Glutamatergic neuron (in vitro differentiated cells): Measurements from ENCODE around the gene RGS2. TPM values are rescaled to one million over a fixed set of nuclear protein-coding genes. Genes with fewer than 3 reads are reported as not detected.

Experiments used
- DNase-seq: peaks from one replicate; pipeline ENCODE4 v3.0.0; 2022
- H3K27ac Mint-ChIP-seq: one replicate; pipeline ENCODE4 v1.8.0; 2020; ENCODE audit warnings: mild to moderate bottlenecking, mixed read lengths, inconsistent platforms; ENCODE audit not compliant: unreplicated experiment
- H3K27me3 Mint-ChIP-seq: one replicate; pipeline ENCODE4 v1.8.0; 2020; ENCODE audit warnings: mild to moderate bottlenecking, moderate library complexity, mixed read lengths, inconsistent platforms; ENCODE audit not compliant: unreplicated experiment
- H3K36me3 Mint-ChIP-seq: one replicate; pipeline ENCODE4 v1.8.0; 2020; ENCODE audit warnings: mild to moderate bottlenecking, mixed read lengths, inconsistent platforms; ENCODE audit not compliant: unreplicated experiment
- H3K4me1 Mint-ChIP-seq: one replicate; pipeline ENCODE4 v1.8.0; 2020; ENCODE audit warnings: mild to moderate bottlenecking, low read depth, mixed read lengths, inconsistent platforms; ENCODE audit not compliant: unreplicated experiment
- H3K4me3 Mint-ChIP-seq: one replicate; pipeline ENCODE4 v1.8.0; 2020; ENCODE audit warnings: mild to moderate bottlenecking, mixed read lengths, inconsistent platforms; ENCODE audit not compliant: unreplicated experiment
- H3K9me3 Mint-ChIP-seq: one replicate; pipeline ENCODE4 v1.8.0; 2020; ENCODE audit warnings: mild to moderate bottlenecking, moderate library complexity, mixed read lengths, inconsistent platforms; ENCODE audit not compliant: unreplicated experiment
- CTCF ChIP-seq: fragments of 200-600 bp; sonication (generic); IDR thresholded peaks from one replicate; pipeline ENCODE4 v1.5.0; 2021; ENCODE audit not compliant: partially characterized antibody, unreplicated experiment
- total RNA-seq: library from RNA; stranded (reverse); fragmentation: NEBNext Ultra II Directional; extraction: Animal tissue kit (Norgen Biotek cat#: 25700); gene quantifications from one replicate; pipeline ENCODE4 v1.2.1, GENCODE V29; 2021; ENCODE audit not compliant: unreplicated experiment

RGS2 gene
- total RNA-seq, 1 donor from 2014 or later: 33.5 TPM

DNA sequence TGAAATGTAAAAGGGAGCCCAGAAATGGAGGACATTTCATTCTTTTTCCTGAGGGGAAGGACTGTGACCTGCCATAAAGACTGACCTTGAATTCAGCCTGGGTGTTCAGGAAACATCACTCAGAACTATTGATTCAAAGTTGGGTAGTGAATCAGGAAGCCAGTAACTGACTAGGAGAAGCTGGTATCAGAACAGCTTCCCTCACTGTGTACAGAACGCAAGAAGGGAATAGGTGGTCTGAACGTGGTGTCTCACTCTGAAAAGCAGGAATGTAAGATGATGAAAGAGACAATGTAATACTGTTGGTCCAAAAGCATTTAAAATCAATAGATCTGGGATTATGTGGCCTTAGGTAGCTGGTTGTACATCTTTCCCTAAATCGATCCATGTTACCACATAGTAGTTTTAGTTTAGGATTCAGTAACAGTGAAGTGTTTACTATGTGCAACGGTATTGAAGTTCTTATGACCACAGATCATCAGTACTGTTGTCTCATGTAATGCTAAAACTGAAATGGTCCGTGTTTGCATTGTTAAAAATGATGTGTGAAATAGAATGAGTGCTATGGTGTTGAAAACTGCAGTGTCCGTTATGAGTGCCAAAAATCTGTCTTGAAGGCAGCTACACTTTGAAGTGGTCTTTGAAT lies 2.9 kb downstream of the RGS2 start:
- peak overlapping the region; percentile 43 for H3K4me3 Mint-ChIP-seq
- H3K27me3 Mint-ChIP-seq: peaks cover 11% of the 10 kb centered on the region
- no peak overlapping the region for H3K27ac Mint-ChIP-seq
- H3K36me3 Mint-ChIP-seq: no peaks in the 10 kb centered on the region
- TF ChIP-seq CTCF: no peak
- no peak for DNase-seq
- peaks cover 13% of the 10 kb centered on the region for H3K9me3 Mint-ChIP-seq
- H3K4me1 Mint-ChIP-seq: peaks cover 17% of the 10 kb centered on the region

- H3K27me3 Mint-ChIP-seq: peaks cover 11% of the 10 kb centered on the region
- no peak for TF ChIP-seq CTCF
- no peak overlapping the region for H3K4me3 Mint-ChIP-seq
- H3K36me3 Mint-ChIP-seq: no peaks in the 10 kb centered on the region
- H3K27ac Mint-ChIP-seq: no peak overlapping the region
- H3K9me3 Mint-ChIP-seq: peaks cover 13% of the 10 kb centered on the region
- DNase-seq: no peak
- peaks cover 14% of the 10 kb centered on the region for H3K4me1 Mint-ChIP-seq
Observed at GRCh38 chr1:192812420-192813209, 3.8 kb downstream of the RGS2 start.

DNA sequence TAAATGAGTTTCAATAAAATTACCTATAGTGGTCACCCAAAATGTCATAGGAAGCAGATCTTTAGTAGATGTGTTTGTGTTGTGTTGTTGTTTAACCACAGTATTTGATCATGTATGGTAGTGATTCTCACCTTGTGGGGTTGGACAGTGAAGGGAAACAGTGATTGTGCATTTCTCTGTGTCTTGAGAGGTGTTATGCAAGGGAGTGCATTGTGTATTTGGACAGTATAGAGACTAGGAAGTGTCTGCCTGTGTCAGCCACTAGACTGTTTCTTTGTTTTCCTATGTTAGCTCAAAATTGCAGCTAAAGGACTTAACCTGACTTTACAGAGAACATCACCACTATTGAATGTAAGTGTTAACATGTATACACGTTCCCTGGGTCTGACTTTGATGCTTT lies 6.0 kb downstream of the RGS2 start:
- H3K4me1 Mint-ChIP-seq: peaks cover 8% of the 10 kb centered on the region
- H3K36me3 Mint-ChIP-seq: no peaks in the 10 kb centered on the region
- no peak for TF ChIP-seq CTCF
- H3K4me3 Mint-ChIP-seq: no peak overlapping the region
- H3K27ac Mint-ChIP-seq: no peak overlapping the region
- no peaks in the 10 kb centered on the region for H3K27me3 Mint-ChIP-seq
- H3K9me3 Mint-ChIP-seq: no peaks in the 10 kb centered on the region
- no peak for DNase-seq

DNA sequence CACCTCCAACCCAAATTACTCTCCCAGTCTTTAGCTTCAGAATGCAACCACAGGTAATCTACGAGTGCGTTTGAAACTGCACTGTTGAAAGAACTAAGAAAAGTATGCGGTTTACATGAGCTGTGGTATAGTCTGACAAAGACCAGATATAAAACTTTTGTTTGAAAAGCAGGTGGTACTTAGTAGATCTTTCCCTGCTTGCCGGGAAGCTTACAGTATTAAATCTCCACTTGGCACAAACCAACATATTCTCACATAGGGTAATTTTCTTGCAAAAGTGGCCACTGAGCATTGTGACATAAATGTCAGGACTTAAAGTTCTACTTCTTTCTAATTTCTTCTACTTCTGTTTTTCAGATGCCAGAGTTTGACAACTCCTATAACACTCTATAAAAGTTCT lies 8.4 kb downstream of the RGS2 start:
- Mint-ChIP-seq H3K36me3 (no peaks in the 10 kb centered on the region), H3K27ac (no peak overlapping the region), H3K4me1 (peaks cover 3% of the 10 kb centered on the region), H3K27me3 (no peaks in the 10 kb centered on the region), H3K9me3 (no peaks in the 10 kb centered on the region), H3K4me3 (no peak overlapping the region)
- no peak for DNase-seq
- TF ChIP-seq CTCF: no peak

DNA sequence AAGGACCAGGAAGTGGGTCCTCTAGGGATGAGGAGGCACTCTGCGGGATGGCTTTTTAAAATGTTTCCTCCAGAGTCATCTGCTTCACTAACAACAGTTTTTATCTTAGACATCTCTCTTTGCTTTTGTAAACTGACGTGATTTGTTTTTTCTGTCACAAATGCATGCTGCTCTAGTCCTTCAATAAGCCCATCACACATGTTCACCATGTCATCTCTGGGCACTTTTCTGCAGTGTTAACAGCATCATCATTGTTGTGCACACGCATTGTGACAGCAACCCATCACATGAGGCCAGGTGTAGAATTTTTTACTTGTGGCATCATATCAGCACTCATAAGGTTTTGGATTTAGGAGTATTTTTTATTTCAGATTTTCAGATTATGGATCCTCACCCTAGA lies 12.5 kb downstream of the RGS2 start:
- no peaks in the 10 kb centered on the region for H3K36me3 Mint-ChIP-seq
- no peak overlapping the region for H3K4me3 Mint-ChIP-seq
- H3K27me3 Mint-ChIP-seq: no peaks in the 10 kb centered on the region
- TF ChIP-seq CTCF: no peak
- no peaks in the 10 kb centered on the region for H3K9me3 Mint-ChIP-seq
- peaks cover 6% of the 10 kb centered on the region for H3K4me1 Mint-ChIP-seq
- no peak for DNase-seq
- no peak overlapping the region for H3K27ac Mint-ChIP-seq
